Urothelium cell line (cell line): ENCODE measurements around the gene PHRF1.

Source experiments
- DNase-seq: peaks from one replicate; pipeline ENCODE4 v3.0.0; 2011; ENCODE audit warnings: low spot score, mixed read lengths
- FAIRE-seq: peaks from 2 replicates; lab custom pipeline; 2011; peaks lifted over from hg19 to GRCh38; lab: Jason Lieb, UNC

Gene PHRF1

GRCh38 chr11:614021-614622 is 37.9 kb downstream of the PHRF1 start:
- FAIRE-seq (no peak), DNase-seq (no peak)

- DNase-seq (no peak), FAIRE-seq (no peak)
These were observed 38.6 kb downstream of the PHRF1 start for GRCh38 chr11:614623-615503.

GRCh38 chr11:615504-616319 is 39.4 kb downstream of the PHRF1 start, which contains the start of gene IRF7:
IRF7 (minus strand) TSS chr11:615950; CDS start chr11:615364, 586 bp downstream.
- FAIRE-seq = no peak

GRCh38 chr11:616320-617198 is 40.3 kb downstream of the PHRF1 start:
- DNase-seq (no peak), FAIRE-seq (no peak)

More at GRCh38 chr11:615504-616319, 39.4 kb downstream of the PHRF1 start, which contains the start of gene IRF7:
- no peak for DNase-seq

- FAIRE-seq (no peak), DNase-seq (no peak)
These were observed 41.1 kb downstream of the PHRF1 start for GRCh38 chr11:617199-617911.

- FAIRE-seq = no peak
- no peak for DNase-seq
These were observed 41.8 kb downstream of the PHRF1 start for GRCh38 chr11:617912-618682.

- DNase-seq (no peak), FAIRE-seq (no peak)
These were observed 42.8 kb downstream of the PHRF1 start for GRCh38 chr11:618856-619627.

GRCh38 chr11:619628-620050 is 43.4 kb downstream of the PHRF1 start:
- no peak for FAIRE-seq
- no peak for DNase-seq

GRCh38 chr11:620201-620600 is 43.9 kb downstream of the PHRF1 start:
- DNase-seq = no peak

GRCh38 chr11:620935-621814 is 44.9 kb downstream of the PHRF1 start:
- DNase-seq = no peak
- no peak for FAIRE-seq

More at GRCh38 chr11:620201-620600, 43.9 kb downstream of the PHRF1 start:
- FAIRE-seq = no peak

- DNase-seq = no peak
- FAIRE-seq = no peak
These were observed 45.6 kb downstream of the PHRF1 start for GRCh38 chr11:621838-622237.

GRCh38 chr11:623349-623869 is 47.1 kb downstream of the PHRF1 start:
- FAIRE-seq (no peak), DNase-seq (no peak)

GRCh38 chr11:623999-624704 is 47.9 kb downstream of the PHRF1 start:
- FAIRE-seq (no peak), DNase-seq (peak; percentile 14)

GRCh38 chr11:624705-625635 is 48.7 kb downstream of the PHRF1 start, which contains the start of gene CDHR5:
CDHR5 (minus strand) TSS chr11:624955; CDS start chr11:624902, 53 bp downstream.
- FAIRE-seq = no peak
- DNase-seq = no peak

GRCh38 chr11:625636-626268 is 49.5 kb downstream of the PHRF1 start:
- no peak for FAIRE-seq
- no peak for DNase-seq
